OCI-LY1 (cell line): Measurements from ENCODE around the gene MTSS2.

Experiments
- CTCF ChIP-seq: fragments of 200-600 bp; sonication (generic), shearing (Covaris generic); IDR thresholded peaks from 2 replicates; pipeline ENCODE4 v1.5.1; 2017; ENCODE audit warnings: mild to moderate bottlenecking, antibody characterized with exemption, low read length, moderate library complexity, mixed read lengths
- EZH2 ChIP-seq: fragments of 200-600 bp; sonication (generic), shearing (Covaris generic); IDR thresholded peaks from 2 replicates; pipeline ENCODE4 v1.8.0; 2017; ENCODE audit warnings: borderline replicate concordance, mixed run types, mild to moderate bottlenecking, antibody characterized with exemption, low read length, moderate library complexity, mixed read lengths

DNA sequence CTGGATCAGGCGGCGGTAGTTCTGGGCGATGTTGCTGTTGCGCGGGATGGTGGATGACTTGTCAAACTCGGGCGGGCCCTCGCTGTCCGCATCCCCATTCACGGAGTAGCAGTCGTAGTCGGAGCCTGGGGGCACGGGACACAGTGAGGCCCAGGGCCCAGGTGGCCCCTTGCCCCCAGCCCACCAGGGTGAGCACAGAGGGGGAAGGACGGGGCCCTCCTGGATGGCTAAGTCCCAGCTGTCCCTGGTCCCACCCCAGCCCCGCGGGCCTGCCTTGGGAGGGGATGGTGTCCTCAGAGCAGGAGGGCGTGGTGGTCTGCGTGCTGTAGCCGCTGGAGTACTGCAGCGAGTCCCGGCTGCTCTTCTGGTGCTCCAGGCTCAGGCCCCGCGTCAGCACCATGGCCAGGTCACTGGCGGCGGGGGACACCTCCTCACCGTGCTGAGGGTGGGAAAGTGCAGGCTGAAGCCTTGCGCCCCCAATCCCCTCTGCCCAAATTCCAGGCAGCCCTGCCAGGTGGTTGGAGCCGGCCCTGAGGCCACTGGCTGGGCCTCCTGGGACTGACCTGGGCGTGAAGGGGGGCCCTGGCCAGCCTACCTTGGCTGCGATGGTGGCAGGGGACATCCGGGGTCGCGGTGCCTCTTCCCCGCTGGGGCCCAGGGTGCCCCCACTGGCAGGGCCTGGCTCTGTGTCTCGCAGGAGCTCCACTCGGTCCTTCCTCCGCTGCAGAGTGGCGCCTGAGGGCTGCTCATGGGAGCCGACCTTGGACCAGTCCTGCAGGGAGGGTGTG lies 21.3 kb downstream of the MTSS2 start:
- TF ChIP-seq CTCF, result no peak
- TF ChIP-seq EZH2, result no peak
